Stimulated activated CD8-positive, alpha-beta memory T cell treated with anti-CD3 and anti-CD28 coated beads, Interleukin-4, amount 100 ng/mL, for 48 hours (primary cell): ENCODE results near the gene BRINP1.
A peak's percentile ranks its signal among the peaks of the same experiment; 100 is the strongest.

Experiments
- DNase-seq: peaks from one replicate; pipeline ENCODE4 v3.0.0-alpha.2; 2020

The BRINP1 gene

DNA sequence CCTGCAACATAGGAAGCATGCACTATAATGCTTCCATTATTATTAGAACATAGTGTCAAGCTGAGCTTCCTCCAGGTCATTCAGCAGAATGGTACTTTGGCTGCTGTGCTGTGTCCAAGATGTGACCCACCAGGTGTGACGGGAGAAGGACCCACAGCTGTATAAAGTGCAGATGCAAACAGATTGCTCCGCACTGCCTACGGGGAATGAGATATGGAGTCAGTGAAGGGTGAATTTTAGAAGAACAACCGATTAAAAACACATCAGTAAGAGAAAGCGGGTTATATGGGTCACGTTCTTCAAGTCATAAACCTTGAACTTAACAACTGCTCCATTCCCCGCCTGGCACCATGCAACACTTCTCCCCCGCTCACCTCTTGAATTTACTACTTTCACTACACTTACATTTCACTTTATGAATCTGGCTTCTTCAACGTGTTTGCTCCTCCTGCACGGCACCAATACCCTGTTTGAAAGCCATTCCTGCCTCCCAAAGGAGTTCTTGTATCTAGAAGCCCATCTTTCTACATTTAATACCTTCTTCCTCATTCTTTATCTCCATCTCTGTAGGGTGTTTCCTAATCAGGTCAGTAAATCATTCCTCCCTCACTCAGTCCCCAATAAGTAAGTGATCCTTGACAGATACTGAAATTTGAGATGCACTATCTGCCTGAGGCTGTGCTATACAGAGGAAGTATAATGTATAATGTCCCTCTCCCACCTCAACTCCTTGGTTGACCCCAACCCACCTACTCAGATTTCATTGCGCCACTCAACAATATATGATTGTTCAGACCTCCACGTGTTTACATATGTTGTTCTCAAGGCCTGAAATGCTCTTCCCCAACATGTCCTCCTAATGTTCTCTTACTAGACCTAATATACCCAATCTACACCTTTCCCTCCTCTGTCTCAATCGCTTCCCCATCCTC, 25.9 kb downstream of the BRINP1 start:
- DNase-seq: no peak

DNA sequence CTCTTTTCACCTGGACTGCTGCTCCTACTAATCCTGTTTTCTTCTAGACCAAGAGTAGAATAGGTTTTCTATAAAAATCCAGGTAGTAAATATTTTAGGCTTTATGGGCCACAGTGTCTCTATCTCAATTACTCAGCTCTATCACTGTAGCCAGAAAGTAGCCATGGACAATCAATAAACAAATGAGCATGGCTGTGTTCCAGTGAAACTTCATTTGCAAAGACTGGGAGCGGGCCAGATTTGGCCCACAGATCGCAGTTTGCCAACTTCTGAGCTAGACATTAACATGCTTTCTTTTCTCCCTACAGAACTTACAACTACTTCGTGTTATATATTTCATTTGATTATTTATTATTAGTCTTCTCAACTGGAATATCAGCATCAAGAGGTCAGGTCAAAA, 30.2 kb downstream of the BRINP1 start:
- DNase-seq: no peak

- DNase-seq: no peak
Measured at GRCh38 chr9:119337573-119337972, 31.7 kb downstream of the BRINP1 start.

- no peak for DNase-seq
Measured at GRCh38 chr9:119334745-119335144, 34.5 kb downstream of the BRINP1 start.

GRCh38 chr9:119333507-119334229, 35.6 kb downstream of the BRINP1 start:
- DNase-seq: no peak

DNA sequence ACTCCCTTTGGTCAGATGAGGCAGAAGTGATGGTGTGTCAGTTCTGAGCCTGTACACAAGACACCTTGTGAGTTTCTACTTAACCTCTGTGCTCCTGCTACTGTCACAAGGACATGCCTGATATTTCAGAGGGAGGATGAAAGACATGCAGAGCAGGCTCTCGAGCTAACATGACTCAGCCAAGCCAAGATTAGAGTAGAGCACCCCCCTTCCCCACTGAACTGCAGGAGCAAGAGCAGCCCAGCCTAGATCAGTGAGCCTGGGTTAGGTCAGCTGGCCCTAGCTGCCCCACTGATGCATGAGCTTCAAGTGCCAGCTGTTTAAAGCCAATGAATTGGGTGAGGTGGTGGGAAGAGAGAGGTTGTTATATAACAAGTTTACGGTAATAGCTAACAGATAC, 36.7 kb downstream of the BRINP1 start:
- no peak for DNase-seq

DNA sequence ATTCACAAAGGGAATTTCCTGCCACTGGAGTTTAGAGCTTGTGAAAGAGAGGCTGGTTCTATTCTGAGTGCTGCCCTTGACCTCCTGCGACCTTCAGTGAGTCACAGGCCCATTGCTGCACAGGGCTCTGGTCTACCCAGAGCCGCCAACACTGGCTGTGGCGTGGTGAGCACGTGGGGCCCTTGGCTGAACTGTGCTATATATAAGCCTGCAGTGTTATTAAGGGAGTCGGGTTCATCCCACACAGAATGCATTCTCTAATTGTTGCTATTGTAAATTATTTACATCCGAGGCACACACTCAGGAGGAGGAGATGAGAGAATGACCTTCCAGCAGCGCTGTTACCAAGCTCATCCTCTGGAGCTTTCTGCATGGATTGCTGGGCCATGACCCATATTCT, 47.1 kb downstream of the BRINP1 start:
- DNase-seq: no peak

DNA sequence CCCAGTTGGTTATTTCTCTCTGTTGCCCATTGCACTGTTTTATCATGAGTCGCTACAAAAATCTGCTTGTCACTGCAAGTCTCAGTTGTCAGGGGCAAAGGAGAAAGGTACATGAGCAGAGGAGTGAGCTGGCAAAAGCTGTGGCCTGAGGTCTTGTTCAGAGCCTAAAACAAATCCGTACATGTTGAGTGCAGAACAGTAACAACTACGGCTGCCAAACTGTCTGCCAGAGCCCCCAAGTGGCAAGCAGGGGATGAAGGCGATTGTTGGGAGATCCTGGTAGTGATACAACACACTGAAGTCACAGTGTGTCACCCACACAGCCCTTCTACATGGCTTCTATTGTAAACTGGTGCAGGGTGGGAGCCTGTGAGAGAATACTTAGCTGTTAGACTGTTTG, 50.9 kb downstream of the BRINP1 start:
- DNase-seq: no peak

GRCh38 chr9:119313846-119314245, 55.4 kb downstream of the BRINP1 start:
- DNase-seq: no peak

GRCh38 chr9:119310741-119311140, 58.5 kb downstream of the BRINP1 start:
- DNase-seq: no peak

GRCh38 chr9:119307471-119307870, 61.8 kb downstream of the BRINP1 start:
- DNase-seq: no peak

GRCh38 chr9:119304555-119304954, 64.7 kb downstream of the BRINP1 start:
- no peak for DNase-seq

GRCh38 chr9:119302988-119303698, 66.1 kb downstream of the BRINP1 start:
- DNase-seq: no peak

GRCh38 chr9:119298076-119298853, 71.0 kb downstream of the BRINP1 start:
- DNase-seq: no peak

GRCh38 chr9:119291554-119291953, 77.7 kb downstream of the BRINP1 start:
- DNase-seq: no peak

GRCh38 chr9:119289740-119290433, 79.3 kb downstream of the BRINP1 start:
- DNase-seq: peak; percentile 27

GRCh38 chr9:119284587-119285337, 84.5 kb downstream of the BRINP1 start:
- no peak for DNase-seq

GRCh38 chr9:119284118-119284517, 85.1 kb downstream of the BRINP1 start:
- no peak for DNase-seq

GRCh38 chr9:119283078-119283794, 86.0 kb downstream of the BRINP1 start:
- DNase-seq: no peak

DNA sequence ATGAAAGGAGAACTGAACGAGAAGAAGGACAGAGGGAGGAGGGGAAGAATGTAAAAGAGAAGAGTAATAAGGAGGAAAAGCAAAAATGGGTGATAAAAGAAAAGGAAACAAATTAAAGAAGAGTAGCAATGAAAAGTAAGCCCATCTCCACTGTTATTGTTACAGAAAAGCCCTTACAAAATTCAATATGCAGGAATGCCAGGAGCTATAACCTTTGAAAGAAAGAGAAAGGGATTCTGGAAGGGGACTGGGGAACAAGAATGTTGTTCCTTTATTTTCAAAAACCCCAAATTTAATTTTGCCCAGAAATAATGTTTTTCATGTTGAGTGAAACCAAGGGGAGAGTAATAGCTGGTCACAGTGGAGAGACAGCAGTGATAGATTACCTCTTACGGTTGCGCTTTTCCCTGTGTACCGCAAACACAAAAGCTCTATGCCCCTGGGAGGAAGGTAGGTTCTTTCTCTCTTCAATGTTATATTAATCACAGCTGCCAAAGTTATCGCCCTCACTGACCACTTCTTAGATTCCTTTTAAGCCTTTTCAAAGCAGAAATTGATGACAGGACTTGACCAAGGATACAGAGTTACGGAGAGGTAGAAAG, 86.7 kb downstream of the BRINP1 start:
- no peak for DNase-seq
